Urinary bladder (tissue), 4 donors: ENCODE measurements around the gene PIK3AP1. TPM values are rescaled to one million over a fixed set of nuclear protein-coding genes. Genes with fewer than 3 reads are reported as not detected.

Experiments used
- DNase-seq: peaks from one replicate; pipeline ENCODE4 v3.0.0-alpha.2; 2015; ENCODE audit errors: extremely low spot score
- H3K27ac ChIP-seq: one replicate; pipeline ENCODE4 v1.5.1; 2013; ENCODE audit warnings: low read depth, mild to moderate bottlenecking, moderate library complexity
- H3K36me3 ChIP-seq: one replicate; pipeline ENCODE4 v1.6.1; 2013; ENCODE audit warnings: mild to moderate bottlenecking, moderate library complexity; ENCODE audit not compliant: insufficient read depth
- H3K4me1 ChIP-seq: one replicate; pipeline ENCODE4 v1.6.1; 2013; ENCODE audit warnings: mild to moderate bottlenecking, moderate library complexity; ENCODE audit not compliant: insufficient read depth
- H3K4me3 ChIP-seq: one replicate; pipeline ENCODE4 v1.5.1; 2013; ENCODE audit warnings: low read depth, low read length
- WGBS: extraction: QIAGEN DNeasy Blood & Tissue Kit; methylation state at CpG from one replicate; pipeline ENCODE4 v1.1.7; 2013; 5-methylcytosine and 5-hydroxymethylcytosine counted together
- polyA plus RNA-seq: library from polyadenylated mRNA; stranded (reverse); fragments of 200-250 nt; gene quantifications from one replicate; pipeline ENCODE4 v1.2.3, GENCODE V29; 2013
- total RNA-seq: library from RNA; depleted of rRNA; stranded (reverse); fragments of >200 nt; gene quantifications from one replicate; pipeline ENCODE4 v1.2.3, GENCODE V29; 2014
- donor health status: healthy with polysubstance abuse.
- donor health status: healthy.

The PIK3AP1 gene
- total and polyA plus RNA-seq, 2 donors = 3.7 to 6.6 TPM

- H3K27ac ChIP-seq = no peak overlapping the region
- H3K4me1 ChIP-seq = no peaks in the 10 kb centered on the region
- DNase-seq = no peak
Measured at GRCh38 chr10:96608262-96608661, 112.1 kb downstream of the PIK3AP1 start.

GRCh38 chr10:96606946-96607345 is 113.4 kb downstream of the PIK3AP1 start:
- no peak for DNase-seq
- no peak overlapping the region for H3K27ac ChIP-seq
- no peak overlapping the region for H3K4me3 ChIP-seq
- 92% methylated on average over 1 of the region's 1 CpG for WGBS
- H3K4me1 ChIP-seq = no peaks in the 10 kb centered on the region
- no peaks in the 10 kb centered on the region for H3K36me3 ChIP-seq

More at GRCh38 chr10:96608262-96608661, 112.1 kb downstream of the PIK3AP1 start:
- no peaks in the 10 kb centered on the region for H3K36me3 ChIP-seq
- WGBS = 83% methylated on average over 3 of the region's 3 CpGs
- H3K4me3 ChIP-seq = no peak overlapping the region

- H3K27ac ChIP-seq = no peak overlapping the region
Measured at GRCh38 chr10:96606216-96606615, 114.1 kb downstream of the PIK3AP1 start.

GRCh38 chr10:96600337-96600736 is 120.0 kb downstream of the PIK3AP1 start:
- Histone ChIP-seq H3K27ac (no peak overlapping the region), H3K36me3 (no peaks in the 10 kb centered on the region), H3K4me1 (no peaks in the 10 kb centered on the region), H3K4me3 (no peak overlapping the region)
- no peak for DNase-seq
- WGBS = 76% methylated on average over 4 of the region's 4 CpGs

More at GRCh38 chr10:96606216-96606615, 114.1 kb downstream of the PIK3AP1 start:
- no peak for DNase-seq
- WGBS = 27% methylated on average over 4 of the region's 4 CpGs
- Histone ChIP-seq H3K36me3 (no peaks in the 10 kb centered on the region), H3K4me3 (no peak overlapping the region), H3K4me1 (no peaks in the 10 kb centered on the region)

GRCh38 chr10:96598846-96599245 is 121.5 kb downstream of the PIK3AP1 start:
- Histone ChIP-seq H3K4me3 (no peak overlapping the region), H3K4me1 (no peaks in the 10 kb centered on the region), H3K27ac (no peak overlapping the region), H3K36me3 (no peaks in the 10 kb centered on the region)
- no peak for DNase-seq
- WGBS = 75% methylated on average over 4 of the region's 4 CpGs

GRCh38 chr10:96596422-96597407 is 123.6 kb downstream of the PIK3AP1 start:
- no peak for DNase-seq
- no peaks in the 10 kb centered on the region for H3K36me3 ChIP-seq
- H3K27ac ChIP-seq = no peak overlapping the region
- WGBS = 36% methylated on average over 1 of the region's 1 CpG
- no peaks in the 10 kb centered on the region for H3K4me1 ChIP-seq
- no peak overlapping the region for H3K4me3 ChIP-seq

GRCh38 chr10:96595741-96596140 is 124.6 kb downstream of the PIK3AP1 start:
- WGBS = 95% methylated on average over 4 of the region's 4 CpGs
- Histone ChIP-seq H3K4me1 (no peaks in the 10 kb centered on the region), H3K4me3 (no peak overlapping the region), H3K36me3 (no peaks in the 10 kb centered on the region), H3K27ac (no peak overlapping the region)
- no peak for DNase-seq

GRCh38 chr10:96591946-96592345 is 128.4 kb downstream of the PIK3AP1 start:
- no peak for DNase-seq
- no peaks in the 10 kb centered on the region for H3K4me1 ChIP-seq
- no peak overlapping the region for H3K27ac ChIP-seq
- 74% methylated on average over 1 of the region's 1 CpG for WGBS
- H3K4me3 ChIP-seq = no peak overlapping the region
- no peaks in the 10 kb centered on the region for H3K36me3 ChIP-seq

- no peaks in the 10 kb centered on the region for H3K4me1 ChIP-seq
- no peak overlapping the region for H3K4me3 ChIP-seq
- no peaks in the 10 kb centered on the region for H3K36me3 ChIP-seq
- 78% methylated on average over 5 of the region's 5 CpGs for WGBS
- no peak overlapping the region for H3K27ac ChIP-seq
- no peak for DNase-seq
Measured at GRCh38 chr10:96588616-96589419, 131.5 kb downstream of the PIK3AP1 start.

GRCh38 chr10:96588060-96588554 is 132.2 kb downstream of the PIK3AP1 start:
- H3K36me3 ChIP-seq = no peaks in the 10 kb centered on the region
- H3K27ac ChIP-seq = no peak overlapping the region
- DNase-seq = no peak
- no peak overlapping the region for H3K4me3 ChIP-seq
- H3K4me1 ChIP-seq = no peaks in the 10 kb centered on the region
- WGBS = 22% methylated on average over 4 of the region's 4 CpGs

- H3K4me1 ChIP-seq = no peaks in the 10 kb centered on the region
- 2% methylated on average over 25 of the region's 25 CpGs for WGBS
- DNase-seq = no peak
Measured at GRCh38 chr10:96587264-96588059, 132.9 kb downstream of the PIK3AP1 start.

GRCh38 chr10:96586419-96587263 is 133.7 kb downstream of the PIK3AP1 start, which contains the start of gene TM9SF3:
TSS of gene TM9SF3 (minus strand) at chr10:96587012. CDS start at chr10:96586835, 177 bp downstream.
- H3K27ac ChIP-seq = peak within 1 kb of the TSS; percentile 99
- H3K4me1 ChIP-seq = no peaks in the 10 kb centered on the region
- H3K36me3 ChIP-seq = no peaks in the 10 kb centered on the region
- DNase-seq = peak; percentile 66
- peak within 1 kb of the TSS; percentile 95 for H3K4me3 ChIP-seq
- WGBS = under 1% methylated on average over 107 of the region's 107 CpGs

More at GRCh38 chr10:96587264-96588059, 132.9 kb downstream of the PIK3AP1 start:
- peak overlapping the region; percentile 95 for H3K4me3 ChIP-seq
- H3K36me3 ChIP-seq = no peaks in the 10 kb centered on the region
- H3K27ac ChIP-seq = peak overlapping the region; percentile 99
